ENCODE data around the gene KNDC1.

KNDC1 gene

DNA sequence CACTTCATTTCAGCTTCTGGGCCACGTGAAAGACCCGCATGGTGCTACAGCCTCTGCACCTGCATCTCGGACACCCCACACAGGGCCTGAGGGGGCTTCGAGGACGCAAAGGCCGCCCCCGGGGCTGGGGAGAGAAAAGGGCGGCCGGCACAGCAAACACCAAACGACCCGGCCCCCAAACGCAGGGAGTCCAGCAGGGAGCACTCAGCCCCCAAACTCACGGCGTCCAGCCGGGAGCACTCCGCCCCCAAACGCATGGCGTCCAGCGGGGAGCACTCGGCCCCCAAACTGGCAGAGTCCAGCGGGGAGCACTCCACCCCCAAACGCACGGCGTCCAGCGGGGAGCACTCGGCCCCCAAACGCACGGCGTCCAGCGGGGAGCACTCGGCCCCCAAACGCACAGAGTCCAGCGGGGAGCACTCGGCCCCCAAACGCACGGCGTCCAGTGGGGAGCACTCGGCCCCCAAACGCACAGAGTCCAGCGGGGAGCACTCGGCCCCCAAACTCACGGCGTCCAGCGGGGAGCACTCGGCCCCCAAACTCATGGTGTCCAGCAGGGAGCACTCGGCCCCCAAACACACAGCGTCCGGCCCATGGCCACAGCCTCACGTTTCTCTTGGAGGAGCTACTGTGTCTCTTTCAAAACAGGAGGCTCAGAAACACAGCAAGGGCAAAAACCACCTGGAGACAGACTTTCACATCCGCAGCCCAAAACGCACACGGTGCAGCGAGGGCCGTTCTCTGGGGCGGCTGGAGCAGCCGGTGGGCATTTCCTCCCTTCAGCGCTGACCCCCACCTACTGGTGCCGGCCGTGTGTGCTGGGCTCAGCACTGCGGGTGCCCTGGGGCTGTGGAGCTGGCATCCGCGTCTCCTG lies 43.0 kb downstream of the KNDC1 start:
- Mint-ChIP-seq H3K36me3 (ENCODE audit: insufficient read depth) (no peaks in the 10 kb centered on the region), H3K4me1 (ENCODE audit: low read depth in 2 of 2) (no peaks in the 10 kb centered on the region), H3K27me3 (peaks cover 0 to 7% of the 10 kb centered on the region in 2 donors), H3K9me3 (no peaks in the 10 kb centered on the region), H3K4me3 (no peak overlapping the region), H3K27ac (no peak overlapping the region)
- ATAC-seq (replicated peaks), result no peak
- DNase-seq, result no peak

DNA sequence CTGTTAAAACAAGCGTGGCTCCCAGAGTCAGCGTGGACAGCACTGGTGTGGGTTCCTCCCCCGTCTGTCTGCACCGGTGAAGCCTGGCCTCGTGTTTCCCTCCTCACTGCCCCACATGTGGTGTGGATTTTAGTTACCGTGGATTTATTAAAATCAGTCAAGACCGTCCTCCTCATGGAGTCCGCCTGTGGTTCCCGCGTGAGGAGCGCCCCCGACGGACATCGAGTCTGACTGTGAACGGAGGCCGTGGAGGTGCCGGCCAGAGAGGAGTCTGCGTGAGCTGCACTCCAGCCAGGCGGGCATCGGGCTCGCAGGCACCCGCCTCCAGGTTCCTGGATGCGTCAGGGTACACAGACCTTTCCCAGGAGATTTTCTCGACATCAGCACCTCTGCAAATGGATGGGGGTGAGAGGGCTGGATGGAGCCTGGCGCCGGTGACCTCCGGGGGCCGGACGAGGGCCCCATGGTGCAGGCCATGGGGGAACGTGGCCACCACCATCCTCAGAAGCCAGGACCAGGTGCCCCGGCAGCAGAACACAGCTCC lies 43.7 kb downstream of the KNDC1 start:
- H3K4me3 Mint-ChIP-seq, result no peak overlapping the region
- ATAC-seq (replicated peaks) (no peak), DNase-seq (no peak)
- H3K4me1 Mint-ChIP-seq (ENCODE audit: low read depth in 2 of 2), result no peaks in the 10 kb centered on the region
- H3K27ac Mint-ChIP-seq, result no peak overlapping the region
- no peaks in the 10 kb centered on the region for H3K9me3 Mint-ChIP-seq
- no peaks in the 10 kb centered on the region for H3K36me3 Mint-ChIP-seq (ENCODE audit: insufficient read depth)
- peaks cover 0 to 7% of the 10 kb centered on the region in 2 donors for H3K27me3 Mint-ChIP-seq

DNA sequence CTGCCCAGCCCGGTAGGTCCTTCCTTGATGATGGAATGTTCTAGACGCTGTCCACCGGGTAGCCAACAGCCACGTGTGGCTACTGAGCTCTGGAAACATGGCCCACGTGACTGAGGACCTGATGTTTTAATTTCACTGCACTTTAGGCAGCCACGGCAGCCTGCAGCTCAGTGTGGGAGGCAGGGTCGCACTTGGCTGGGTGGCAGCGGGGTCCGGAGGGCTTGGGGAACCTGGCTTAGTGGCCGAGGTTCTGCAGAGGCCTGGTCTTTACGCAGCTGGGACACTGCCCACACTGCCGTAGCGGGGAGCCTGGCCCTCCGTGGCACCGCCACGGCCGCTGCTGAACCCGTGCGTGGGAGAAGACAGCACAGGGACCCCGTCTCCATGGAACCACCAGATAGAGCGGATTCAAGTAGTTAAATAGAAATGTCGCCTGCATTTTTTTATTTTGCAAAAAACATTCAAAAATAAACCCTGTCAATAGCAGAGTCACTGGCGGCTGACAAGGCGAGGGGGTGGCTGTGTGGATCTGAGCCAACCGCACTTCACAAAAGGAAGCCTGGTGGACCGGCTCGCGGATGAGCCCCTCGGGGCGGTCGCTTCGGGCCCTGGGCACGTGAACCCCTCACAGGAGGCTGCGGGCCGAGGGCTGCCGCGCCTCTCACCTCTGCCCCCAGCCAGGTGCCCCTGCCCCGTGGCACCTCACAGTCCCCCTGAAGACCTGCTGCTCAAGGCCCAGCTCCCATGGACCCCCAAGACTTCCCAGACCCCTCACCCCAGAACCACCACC lies 44.4 kb downstream of the KNDC1 start:
- ATAC-seq (replicated peaks), result no peak
- H3K27me3 Mint-ChIP-seq, result peaks cover 0 to 7% of the 10 kb centered on the region in 2 donors
- no peak overlapping the region for H3K27ac Mint-ChIP-seq
- no peak for DNase-seq
- no peak overlapping the region for H3K4me3 Mint-ChIP-seq
- no peaks in the 10 kb centered on the region for H3K36me3 Mint-ChIP-seq (ENCODE audit: insufficient read depth)
- H3K9me3 Mint-ChIP-seq, result no peaks in the 10 kb centered on the region
- no peaks in the 10 kb centered on the region for H3K4me1 Mint-ChIP-seq (ENCODE audit: low read depth in 2 of 2)

GRCh38 chr10:133205146-133205545 lies 45.1 kb downstream of the KNDC1 start:
- no peak overlapping the region for H3K4me3 Mint-ChIP-seq
- ATAC-seq (replicated peaks), result no peak
- no peaks in the 10 kb centered on the region for H3K36me3 Mint-ChIP-seq (ENCODE audit: insufficient read depth)
- no peaks in the 10 kb centered on the region for H3K9me3 Mint-ChIP-seq
- H3K27me3 Mint-ChIP-seq, result peaks cover 0 to 7% of the 10 kb centered on the region in 2 donors
- no peaks in the 10 kb centered on the region for H3K4me1 Mint-ChIP-seq (ENCODE audit: low read depth in 2 of 2)
- no peak overlapping the region for H3K27ac Mint-ChIP-seq
- no peak for DNase-seq

GRCh38 chr10:133206356-133207040 lies 46.5 kb downstream of the KNDC1 start:
- Mint-ChIP-seq H3K9me3 (no peaks in the 10 kb centered on the region), H3K4me3 (no peak overlapping the region), H3K4me1 (ENCODE audit: low read depth in 2 of 2) (peaks cover 0 to 2% of the 10 kb centered on the region in 2 donors), H3K36me3 (ENCODE audit: insufficient read depth) (no peaks in the 10 kb centered on the region), H3K27ac (no peak overlapping the region), H3K27me3 (peaks cover under 1% of the 10 kb centered on the region in 2 donors)
- DNase-seq, result no peak
- no peak for ATAC-seq (replicated peaks)

DNA sequence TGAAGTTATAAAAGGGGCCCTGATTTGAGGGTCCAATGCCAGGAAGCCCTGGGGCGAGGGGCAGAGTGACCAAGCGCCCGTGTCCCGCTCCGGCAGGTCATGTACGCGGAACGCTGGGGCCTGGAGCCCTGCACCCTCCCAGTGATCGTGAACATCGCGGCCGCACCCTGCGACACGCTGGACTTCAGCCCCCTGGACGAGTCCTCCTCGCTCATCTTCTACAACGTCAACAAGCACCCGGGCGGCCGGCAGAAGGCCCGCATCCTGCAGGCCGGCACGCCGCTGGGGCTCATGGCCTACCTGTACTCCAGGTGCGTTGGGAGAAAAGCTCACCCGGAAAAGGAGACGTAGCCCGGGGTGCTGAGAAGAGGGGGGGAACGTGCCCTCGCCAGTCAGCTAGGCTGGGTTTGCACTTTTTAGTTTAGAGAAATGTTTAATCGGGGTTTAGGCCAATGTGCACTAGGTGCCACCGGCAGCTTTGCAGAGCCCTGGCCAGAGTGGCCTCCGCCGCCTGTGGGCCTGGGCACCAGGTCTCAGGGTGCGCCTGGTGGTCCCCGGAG lies 47.1 kb downstream of the KNDC1 start:
- Mint-ChIP-seq H3K9me3 (no peaks in the 10 kb centered on the region), H3K27me3 (peaks cover 6% of the 10 kb centered on the region in 2 donors), H3K36me3 (ENCODE audit: insufficient read depth) (no peaks in the 10 kb centered on the region), H3K4me3 (no peak overlapping the region), H3K27ac (no peak overlapping the region), H3K4me1 (ENCODE audit: low read depth in 2 of 2) (peaks cover 0 to 2% of the 10 kb centered on the region in 2 donors)
- ATAC-seq (replicated peaks) (no peak), DNase-seq (no peak)

DNA sequence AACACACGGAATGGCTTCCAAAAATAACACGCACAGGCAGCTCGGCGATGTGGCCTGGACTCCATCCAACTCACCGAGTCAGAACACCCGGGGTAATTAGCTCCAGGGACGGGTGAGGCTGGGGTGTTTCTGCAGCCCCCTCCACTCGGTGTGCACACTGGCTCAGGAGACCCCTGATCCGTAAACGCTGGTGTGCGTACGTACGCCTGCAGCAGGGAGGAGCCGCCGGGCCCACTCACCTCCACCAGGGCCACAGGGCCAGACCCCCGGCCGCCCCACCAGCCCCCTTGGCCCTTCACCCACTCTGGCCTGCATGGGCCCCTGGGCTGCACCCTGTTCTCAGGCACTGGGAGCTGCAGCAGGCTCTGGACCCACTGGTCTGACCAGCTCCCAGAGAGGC lies 47.6 kb downstream of the KNDC1 start:
- ATAC-seq (replicated peaks) (no peak), DNase-seq (no peak)
- H3K27me3 Mint-ChIP-seq, result peaks cover 9 to 10% of the 10 kb centered on the region in 2 donors
- no peak overlapping the region for H3K4me3 Mint-ChIP-seq
- H3K4me1 Mint-ChIP-seq (ENCODE audit: low read depth in 2 of 2), result peaks cover 0 to 2% of the 10 kb centered on the region in 2 donors
- no peaks in the 10 kb centered on the region for H3K36me3 Mint-ChIP-seq (ENCODE audit: insufficient read depth)
- no peaks in the 10 kb centered on the region for H3K9me3 Mint-ChIP-seq
- H3K27ac Mint-ChIP-seq, result no peak overlapping the region

- no peak for ATAC-seq (replicated peaks)
- DNase-seq, result no peak
- H3K36me3 Mint-ChIP-seq (ENCODE audit: insufficient read depth), result no peaks in the 10 kb centered on the region
- no peak overlapping the region for H3K4me3 Mint-ChIP-seq
- no peaks in the 10 kb centered on the region for H3K9me3 Mint-ChIP-seq
- no peak overlapping the region for H3K27ac Mint-ChIP-seq
- H3K27me3 Mint-ChIP-seq, result peaks cover 9 to 10% of the 10 kb centered on the region in 2 donors
- H3K4me1 Mint-ChIP-seq (ENCODE audit: low read depth in 2 of 2), result peaks cover 0 to 2% of the 10 kb centered on the region in 2 donors
Observed at GRCh38 chr10:133208466-133208865, 48.4 kb downstream of the KNDC1 start.

- Mint-ChIP-seq H3K36me3 (ENCODE audit: insufficient read depth) (no peaks in the 10 kb centered on the region), H3K27me3 (peaks cover 9 to 11% of the 10 kb centered on the region in 2 donors), H3K4me3 (no peak overlapping the region), H3K9me3 (no peaks in the 10 kb centered on the region), H3K4me1 (ENCODE audit: low read depth in 2 of 2) (peaks cover 0 to 2% of the 10 kb centered on the region in 2 donors), H3K27ac (no peak overlapping the region)
- DNase-seq (no peak), ATAC-seq (replicated peaks) (no peak)
Observed at GRCh38 chr10:133209117-133209516, 49.1 kb downstream of the KNDC1 start.

GRCh38 chr10:133209641-133210040 lies 49.6 kb downstream of the KNDC1 start:
- Mint-ChIP-seq H3K4me1 (ENCODE audit: low read depth in 2 of 2) (peaks cover 0 to 2% of the 10 kb centered on the region in 2 donors), H3K9me3 (no peaks in the 10 kb centered on the region), H3K4me3 (no peak overlapping the region), H3K36me3 (ENCODE audit: insufficient read depth) (no peaks in the 10 kb centered on the region), H3K27me3 (peaks cover 9 to 16% of the 10 kb centered on the region in 2 donors), H3K27ac (no peak overlapping the region)
- no peak for ATAC-seq (replicated peaks)
- no peak for DNase-seq

- Mint-ChIP-seq H3K27me3 (peaks cover 9 to 26% of the 10 kb centered on the region in 2 donors), H3K27ac (no peak overlapping the region), H3K9me3 (no peaks in the 10 kb centered on the region), H3K36me3 (ENCODE audit: insufficient read depth) (no peaks in the 10 kb centered on the region), H3K4me1 (ENCODE audit: low read depth in 2 of 2) (peaks cover 0 to 2% of the 10 kb centered on the region in 2 donors), H3K4me3 (no peak overlapping the region)
- DNase-seq, result no peak
- no peak for ATAC-seq (replicated peaks)
Observed at GRCh38 chr10:133210398-133211140, 50.5 kb downstream of the KNDC1 start.

DNA sequence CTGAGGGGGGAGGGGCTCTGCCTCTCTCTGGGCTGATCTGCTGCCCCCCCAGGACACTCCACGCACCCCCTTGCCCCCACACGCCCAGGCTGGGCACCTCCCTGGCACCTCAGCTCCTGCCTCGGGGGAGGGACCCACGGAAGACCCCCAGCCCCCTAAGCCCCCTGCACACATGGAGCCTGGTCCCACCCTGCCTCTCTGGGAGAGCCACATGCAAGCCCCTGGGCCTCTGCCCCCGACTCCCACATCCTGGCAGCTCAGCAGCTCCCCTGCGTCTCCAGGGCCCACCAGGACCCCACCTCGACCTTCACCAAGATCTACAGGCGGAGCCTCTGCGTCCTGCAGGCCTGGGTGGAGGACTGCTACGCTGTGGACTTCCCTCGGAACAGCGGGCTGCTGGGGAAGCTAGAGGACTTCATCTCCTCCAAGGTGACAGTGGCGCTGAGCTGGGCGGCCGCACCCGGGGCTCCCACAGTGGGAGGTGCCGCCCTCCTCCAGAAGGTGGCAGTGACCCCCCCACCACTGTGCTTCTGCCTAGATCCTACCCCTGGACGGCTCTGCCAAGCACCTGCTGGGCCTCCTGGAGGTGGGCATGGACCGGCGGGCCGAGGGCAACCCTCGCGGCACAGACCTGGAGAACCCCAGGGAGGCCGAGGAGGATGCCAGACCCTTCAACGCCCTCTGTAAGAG lies 51.3 kb downstream of the KNDC1 start:
- Mint-ChIP-seq H3K4me3 (no peak overlapping the region), H3K27ac (no peak overlapping the region), H3K9me3 (no peaks in the 10 kb centered on the region), H3K36me3 (ENCODE audit: insufficient read depth) (no peaks in the 10 kb centered on the region), H3K27me3 (peaks cover 9 to 33% of the 10 kb centered on the region in 2 donors), H3K4me1 (ENCODE audit: low read depth in 2 of 2) (peaks cover 0 to 2% of the 10 kb centered on the region in 2 donors)
- DNase-seq, result no peak
- no peak for ATAC-seq (replicated peaks)

Measured in effector memory CD8-positive, alpha-beta T cell (primary cell).